HEK293 (cell line): ENCODE results near the gene ENAH.
A peak's percentile ranks its signal among the peaks of the same experiment; 100 is the strongest.

ENCODE experiments used
- AEBP2 ChIP-seq: fragments of 450-650 bp; formaldehyde crosslinking; IDR thresholded peaks from 2 replicates; pipeline ENCODE4 v1.5.1; 2016; ENCODE audit warnings: missing biosample characterization, missing genetic modification characterization, borderline replicate concordance
- BCL6B ChIP-seq: fragments of 450-650 bp; formaldehyde crosslinking; IDR thresholded peaks from 2 replicates; pipeline ENCODE4 v1.5.1; 2017; ENCODE audit warnings: missing biosample characterization, missing genetic modification characterization
- GLIS2 ChIP-seq: fragments of 450-650 bp; formaldehyde crosslinking; IDR thresholded peaks from 2 replicates; pipeline ENCODE4 v1.5.1; 2016; ENCODE audit warnings: missing biosample characterization, missing genetic modification characterization
- KLF17 ChIP-seq: fragments of 450-650 bp; formaldehyde crosslinking; IDR thresholded peaks from 2 replicates; pipeline ENCODE4 v1.5.1; 2016; ENCODE audit warnings: missing biosample characterization, missing genetic modification characterization
- KLF9 ChIP-seq: fragments of 450-650 bp; formaldehyde crosslinking; IDR thresholded peaks from 2 replicates; pipeline ENCODE4 v1.5.1; 2016; ENCODE audit warnings: missing biosample characterization, missing genetic modification characterization, low read depth
- MEIS1 ChIP-seq: sonication (generic); formaldehyde crosslinking; IDR thresholded peaks from 2 replicates; pipeline ENCODE4 v1.8.1; 2022; ENCODE audit warnings: missing genetic modification reagents, mild to moderate bottlenecking, borderline replicate concordance
- MZF1 ChIP-seq: fragments of 450-650 bp; formaldehyde crosslinking; IDR thresholded peaks from 2 replicates; pipeline ENCODE4 v1.5.1; 2017; ENCODE audit warnings: missing biosample characterization, missing genetic modification characterization, borderline replicate concordance
- PRDM10 ChIP-seq: fragments of 450-650 bp; formaldehyde crosslinking; IDR thresholded peaks from 2 replicates; pipeline ENCODE4 v1.5.1; 2016; ENCODE audit warnings: missing biosample characterization, missing genetic modification characterization
- REPIN1 ChIP-seq: fragments of 450-650 bp; formaldehyde crosslinking; IDR thresholded peaks from 2 replicates; pipeline ENCODE4 v1.5.1; 2017; ENCODE audit warnings: missing biosample characterization, missing genetic modification characterization, low read depth
- SP2 ChIP-seq: fragments of 450-650 bp; formaldehyde crosslinking; IDR thresholded peaks from 2 replicates; pipeline ENCODE4 v1.5.1; 2016; ENCODE audit warnings: missing biosample characterization, missing genetic modification characterization
- TRIM28 ChIP-seq: IDR thresholded peaks from 2 replicates; pipeline ENCODE4 v1.6.1; 2011; ENCODE audit warnings: low read length, control low read depth, borderline replicate concordance
- YY2 ChIP-seq: fragments of 450-650 bp; formaldehyde crosslinking; IDR thresholded peaks from 2 replicates; pipeline ENCODE4 v1.5.1; 2016; ENCODE audit warnings: missing biosample characterization, missing genetic modification characterization
- ZBTB17 ChIP-seq: fragments of 450-650 bp; formaldehyde crosslinking; IDR thresholded peaks from 2 replicates; pipeline ENCODE4 v1.5.1; 2016; ENCODE audit warnings: missing biosample characterization, missing genetic modification characterization
- ZBTB6 ChIP-seq: fragments of 450-650 bp; formaldehyde crosslinking; IDR thresholded peaks from 2 replicates; pipeline ENCODE4 v1.5.1; 2017; ENCODE audit warnings: missing biosample characterization, missing genetic modification characterization
- ZNF112 ChIP-seq: fragments of 450-650 bp; formaldehyde crosslinking; IDR thresholded peaks from 2 replicates; pipeline ENCODE4 v1.5.0; 2017; ENCODE audit warnings: missing biosample characterization, missing genetic modification characterization
- ZNF146 ChIP-seq: fragments of 450-650 bp; formaldehyde crosslinking; IDR thresholded peaks from 2 replicates; pipeline ENCODE4 v1.5.1; 2016; ENCODE audit warnings: missing biosample characterization, missing genetic modification characterization
- ZNF324 ChIP-seq: fragments of 450-650 bp; formaldehyde crosslinking; IDR thresholded peaks from 2 replicates; pipeline ENCODE4 v1.5.1; 2016; ENCODE audit warnings: missing biosample characterization, missing genetic modification characterization
- ZNF350 ChIP-seq: fragments of 450-650 bp; formaldehyde crosslinking; IDR thresholded peaks from 2 replicates; pipeline ENCODE4 v1.5.0; 2017; ENCODE audit warnings: missing biosample characterization, mild to moderate bottlenecking, missing genetic modification characterization
- ZNF423 ChIP-seq: fragments of 450-650 bp; formaldehyde crosslinking; IDR thresholded peaks from 2 replicates; pipeline ENCODE4 v1.5.1; 2016; ENCODE audit warnings: missing biosample characterization, missing genetic modification characterization
- ZNF433 ChIP-seq: fragments of 450-650 bp; formaldehyde crosslinking; IDR thresholded peaks from 2 replicates; pipeline ENCODE4 v1.5.1; 2016; ENCODE audit warnings: missing biosample characterization, missing genetic modification characterization, low read depth
- ZNF530 ChIP-seq: fragments of 450-650 bp; formaldehyde crosslinking; IDR thresholded peaks from 2 replicates; pipeline ENCODE4 v1.5.1; 2016; ENCODE audit warnings: low read depth, missing biosample characterization, missing genetic modification characterization
- ZNF561 ChIP-seq: fragments of 450-650 bp; IDR thresholded peaks from 2 replicates; pipeline ENCODE4 v1.5.1; 2018; ENCODE audit warnings: missing biosample characterization, missing genetic modification characterization, borderline replicate concordance
- ZNF580 ChIP-seq: fragments of 450-650 bp; formaldehyde crosslinking; IDR thresholded peaks from 2 replicates; pipeline ENCODE4 v1.5.1; 2016; ENCODE audit warnings: missing biosample characterization, missing genetic modification characterization
- ZNF623 ChIP-seq: fragments of 450-650 bp; formaldehyde crosslinking; IDR thresholded peaks from 2 replicates; pipeline ENCODE4 v1.5.1; 2016; ENCODE audit warnings: missing biosample characterization, missing genetic modification characterization
- ZNF692 ChIP-seq: fragments of 450-650 bp; formaldehyde crosslinking; IDR thresholded peaks from 2 replicates; pipeline ENCODE4 v1.5.1; 2016; ENCODE audit warnings: missing biosample characterization, missing genetic modification characterization
- ZNF704 ChIP-seq: fragments of 450-650 bp; formaldehyde crosslinking; IDR thresholded peaks from 2 replicates; pipeline ENCODE4 v1.5.1; 2016; ENCODE audit warnings: missing biosample characterization, missing genetic modification characterization
- ZNF785 ChIP-seq: fragments of 450-650 bp; formaldehyde crosslinking; IDR thresholded peaks from 2 replicates; pipeline ENCODE4 v1.5.1; 2016; ENCODE audit warnings: missing biosample characterization, missing genetic modification characterization
- ZNF792 ChIP-seq: fragments of 450-650 bp; formaldehyde crosslinking; IDR thresholded peaks from 2 replicates; pipeline ENCODE4 v1.5.1; 2016; ENCODE audit warnings: missing biosample characterization, missing genetic modification characterization

Gene ENAH

GRCh38 chr1:225655509-225656258, 2.8 kb upstream of the ENAH start (continued):
- no peak for TF ChIP-seq AEBP2 (tag by site-specific recombination)
- no peak for TF ChIP-seq ZNF433 (tag by site-specific recombination)
- no peak for TF ChIP-seq ZNF561
- peak; percentile 90 for TF ChIP-seq ZBTB17
- no peak for TF ChIP-seq ZBTB6 (tag by site-specific recombination)
- no peak for TF ChIP-seq ZNF112 (tag by site-specific recombination)
- 0 out of 2 replicates have a peak, but pooled peaks have one; percentile 51 for TF ChIP-seq KLF17 (tag by site-specific recombination)
- no peak for TF ChIP-seq ZNF704 (tag by site-specific recombination)
- peak; percentile 89 for TF ChIP-seq PRDM10 (tag by site-specific recombination)
- no peak for TF ChIP-seq ZNF530 (tag by site-specific recombination)
- TF ChIP-seq TRIM28, result peak; percentile 92
- peak; percentile 17; the same call in 1 of the 2 replicates for TF ChIP-seq ZNF623 (tag by site-specific recombination)
- TF ChIP-seq KLF9 (tag by site-specific recombination), result no peak
- no peak for TF ChIP-seq ZNF792 (tag by site-specific recombination)
- no peak for TF ChIP-seq REPIN1 (tag by site-specific recombination)
- TF ChIP-seq GLIS2 (tag by site-specific recombination), result no peak
- no peak for TF ChIP-seq BCL6B (tag by site-specific recombination)
- TF ChIP-seq ZNF692 (tag by site-specific recombination), result peak; percentile 74; the same call in 1 of the 2 replicates
- peak; percentile 75; the same call in 1 of the 2 replicates for TF ChIP-seq ZNF324 (tag by site-specific recombination)
- TF ChIP-seq MEIS1, result no peak
- TF ChIP-seq MZF1 (tag by site-specific recombination), result no peak
- 0 out of 2 replicates have a peak, but pooled peaks have one; percentile 29 for TF ChIP-seq SP2 (tag by site-specific recombination)
- peak; percentile 41; the same call in 1 of the 2 replicates for TF ChIP-seq ZNF580 (tag by site-specific recombination)
- TF ChIP-seq YY2 (tag by site-specific recombination), result no peak
- TF ChIP-seq ZNF423, result no peak
- no peak for TF ChIP-seq ZNF785
- no peak for TF ChIP-seq ZNF146 (tag by site-specific recombination)
- TF ChIP-seq ZNF350 (tag by site-specific recombination), result no peak
